NB4 (cell line): ENCODE measurements around the gene PCGF5.

ENCODE experiments used
- DNase-seq: peaks from one replicate; pipeline ENCODE4 v3.0.0; 2010; ENCODE audit warnings: low read depth
- H3K4me3 ChIP-seq: one replicate; pipeline ENCODE4 v1.5.1; 2011; ENCODE audit warnings: mild to moderate bottlenecking, low read depth, low read length, moderate library complexity
- MYC ChIP-seq: IDR thresholded peaks from 2 replicates; pipeline ENCODE4 v1.6.1; 2011; ENCODE audit warnings: low read depth, low read length
- POLR2A ChIP-seq: IDR thresholded peaks from 2 replicates; pipeline ENCODE4 v1.6.1; 2011; ENCODE audit warnings: mild to moderate bottlenecking; ENCODE audit not compliant: insufficient read length; ENCODE audit errors: extremely low read depth
- TF ChIP-seq, protein P1 (sequence below): IDR thresholded peaks from 2 replicates; pipeline ENCODE4 v1.6.1; 2011; ENCODE audit warnings: low read depth, low read length
- TF ChIP-seq, protein P2 (sequence below): IDR thresholded peaks from one replicate; pipeline ENCODE4 v1.5.1; 2012; ENCODE audit warnings: low read depth, low read length

The PCGF5 gene

DNA sequence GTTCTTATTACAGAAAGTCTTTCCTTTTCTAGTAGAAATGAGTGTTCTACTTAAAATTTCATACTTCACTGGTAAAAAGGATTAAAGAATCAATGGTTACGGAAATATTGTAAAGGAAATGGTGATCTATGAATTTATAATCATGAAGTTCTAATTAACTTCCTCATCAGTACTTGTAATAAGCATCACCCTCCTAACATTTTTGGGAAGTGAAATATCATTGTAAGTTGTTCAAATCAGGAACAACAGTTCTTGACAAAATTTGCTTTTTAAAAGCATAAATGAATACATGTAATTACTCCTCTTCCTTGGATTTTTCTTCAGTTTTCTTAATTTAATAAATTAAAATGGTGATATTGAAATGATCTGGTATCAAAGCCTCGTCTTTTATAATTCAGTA is 5.6 kb upstream of the PCGF5 start:
- TF ChIP-seq, protein P1, sequence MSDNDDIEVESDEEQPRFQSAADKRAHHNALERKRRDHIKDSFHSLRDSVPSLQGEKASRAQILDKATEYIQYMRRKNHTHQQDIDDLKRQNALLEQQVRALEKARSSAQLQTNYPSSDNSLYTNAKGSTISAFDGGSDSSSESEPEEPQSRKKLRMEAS = no peak
- no peak for TF ChIP-seq POLR2A
- TF ChIP-seq MYC = no peak
- TF ChIP-seq, protein P2, sequence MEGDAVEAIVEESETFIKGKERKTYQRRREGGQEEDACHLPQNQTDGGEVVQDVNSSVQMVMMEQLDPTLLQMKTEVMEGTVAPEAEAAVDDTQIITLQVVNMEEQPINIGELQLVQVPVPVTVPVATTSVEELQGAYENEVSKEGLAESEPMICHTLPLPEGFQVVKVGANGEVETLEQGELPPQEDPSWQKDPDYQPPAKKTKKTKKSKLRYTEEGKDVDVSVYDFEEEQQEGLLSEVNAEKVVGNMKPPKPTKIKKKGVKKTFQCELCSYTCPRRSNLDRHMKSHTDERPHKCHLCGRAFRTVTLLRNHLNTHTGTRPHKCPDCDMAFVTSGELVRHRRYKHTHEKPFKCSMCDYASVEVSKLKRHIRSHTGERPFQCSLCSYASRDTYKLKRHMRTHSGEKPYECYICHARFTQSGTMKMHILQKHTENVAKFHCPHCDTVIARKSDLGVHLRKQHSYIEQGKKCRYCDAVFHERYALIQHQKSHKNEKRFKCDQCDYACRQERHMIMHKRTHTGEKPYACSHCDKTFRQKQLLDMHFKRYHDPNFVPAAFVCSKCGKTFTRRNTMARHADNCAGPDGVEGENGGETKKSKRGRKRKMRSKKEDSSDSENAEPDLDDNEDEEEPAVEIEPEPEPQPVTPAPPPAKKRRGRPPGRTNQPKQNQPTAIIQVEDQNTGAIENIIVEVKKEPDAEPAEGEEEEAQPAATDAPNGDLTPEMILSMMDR = no peak
- no peak overlapping the region for H3K4me3 ChIP-seq
- no peak for DNase-seq

DNA sequence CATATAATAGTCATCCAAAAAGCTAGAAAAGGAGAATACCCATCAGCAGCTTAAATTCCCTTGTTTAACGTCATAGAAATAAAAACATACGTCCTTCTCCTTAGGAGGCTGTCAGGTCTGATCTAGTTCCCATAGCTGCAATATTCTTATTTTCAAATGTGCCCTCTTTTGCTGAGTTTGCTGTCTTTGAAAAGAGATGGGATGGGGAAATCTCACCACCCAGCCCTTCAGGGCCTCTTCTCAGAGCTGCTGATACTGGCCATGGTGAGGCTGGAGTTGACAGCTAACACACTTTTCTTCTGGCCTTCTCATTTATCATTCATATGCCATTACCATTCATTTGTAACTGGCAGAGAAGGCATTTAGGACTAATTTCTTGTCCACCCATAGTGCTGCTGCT is 5.1 kb upstream of the PCGF5 start:
- H3K4me3 ChIP-seq = no peak overlapping the region
- no peak for DNase-seq
- TF ChIP-seq, protein P2 = no peak
- TF ChIP-seq POLR2A = no peak

DNA sequence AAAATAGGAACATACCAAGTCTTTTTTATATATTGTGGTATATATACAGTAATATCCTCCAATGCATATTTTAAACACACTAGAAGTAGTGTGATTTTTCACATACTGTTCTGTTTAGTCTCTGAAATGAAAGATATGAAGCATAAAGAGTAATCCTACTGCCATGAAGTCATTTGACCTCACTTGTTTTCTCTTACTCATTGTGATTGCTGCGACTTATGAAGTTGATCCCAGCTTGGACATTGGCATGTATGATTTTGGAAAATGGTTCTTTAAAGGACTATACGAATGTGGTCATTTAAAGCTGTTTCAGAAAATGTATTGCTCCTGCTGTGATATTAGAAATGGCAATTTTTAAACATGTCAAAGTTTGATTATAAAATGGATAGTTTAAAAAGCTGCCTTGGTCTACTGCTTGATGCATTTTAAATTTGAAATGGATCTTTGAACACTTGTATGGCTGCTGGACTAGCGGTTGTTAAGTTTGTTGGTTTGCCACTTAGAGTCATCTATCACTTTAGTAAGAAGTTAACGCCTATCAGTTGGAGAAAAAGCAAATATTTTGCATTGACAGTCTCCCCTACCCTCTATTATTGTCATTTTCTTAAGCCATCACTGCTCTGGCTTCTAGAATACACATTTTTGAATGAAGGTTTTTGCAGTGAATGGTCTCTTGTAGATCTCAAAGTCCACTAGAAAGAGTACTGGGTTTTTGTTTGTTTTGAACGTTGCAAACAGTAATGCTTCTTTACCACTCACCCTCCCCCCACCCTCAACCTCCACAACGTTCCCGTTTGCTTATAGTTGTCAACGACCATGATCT is 881 bp upstream of the PCGF5 start:
- peak overlapping the region; percentile 53 for H3K4me3 ChIP-seq
- TF ChIP-seq, protein P1 = no peak
- TF ChIP-seq POLR2A = no peak
- TF ChIP-seq, protein P2 = no peak
- no peak for DNase-seq

DNA sequence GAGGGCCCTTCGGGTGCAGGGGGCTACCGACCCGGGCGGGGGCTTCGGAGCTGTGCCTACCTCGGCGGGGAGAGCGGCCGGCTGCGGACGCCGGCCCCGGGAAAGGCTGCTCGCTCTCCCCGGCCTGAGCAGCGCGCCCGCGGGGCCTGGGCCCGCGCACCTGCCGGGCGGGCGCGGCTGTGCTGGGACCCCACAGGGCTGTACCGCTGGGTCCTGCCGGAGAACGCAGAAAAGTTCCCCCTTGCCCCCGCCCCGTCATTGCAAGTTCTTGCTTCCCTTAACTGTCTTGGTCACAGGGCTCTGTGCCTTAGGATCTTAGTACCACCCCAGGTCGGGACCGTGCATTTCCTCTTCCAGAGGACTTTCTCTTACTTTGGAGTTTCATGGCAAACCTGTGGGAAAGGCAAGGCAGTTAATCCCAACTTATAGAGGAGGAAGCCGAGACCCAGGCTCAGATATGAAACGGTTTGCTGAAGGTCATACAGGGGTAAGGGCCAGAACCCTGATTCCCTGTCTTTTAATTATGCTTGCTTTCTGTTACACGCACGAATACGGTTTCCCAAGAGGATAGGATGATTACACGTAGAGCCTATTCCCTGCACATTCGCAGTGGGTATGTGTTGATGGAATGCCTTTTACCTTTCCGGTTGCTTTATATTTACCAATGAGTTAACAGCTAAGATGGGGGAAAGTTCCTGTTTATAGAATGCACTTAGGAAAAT is 652 bp downstream of the PCGF5 start:
- DNase-seq = peak; percentile 72
- H3K4me3 ChIP-seq = peak overlapping the region; percentile 80
- TF ChIP-seq, protein P2 = no peak
- TF ChIP-seq MYC = no peak
- no peak for TF ChIP-seq POLR2A
- TF ChIP-seq, protein P1 = no peak

DNA sequence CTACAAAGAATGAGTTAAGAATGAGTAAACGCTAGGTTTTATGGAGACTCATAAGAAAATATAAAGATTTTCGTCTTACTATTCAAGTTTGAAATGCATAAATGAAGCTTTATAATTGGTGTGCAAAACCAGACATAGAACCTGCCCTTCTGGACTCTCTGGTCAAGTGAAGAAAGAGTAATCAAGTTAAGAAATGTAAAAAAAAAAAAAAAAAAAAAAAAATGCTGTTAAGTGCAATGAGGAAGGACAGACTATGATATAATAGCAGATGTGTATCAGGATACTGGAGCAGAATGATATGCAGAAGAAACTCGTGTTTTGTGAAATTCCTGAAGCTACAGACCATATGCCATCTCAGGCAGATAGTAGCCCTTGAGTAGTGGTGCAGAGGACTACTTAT is 5.6 kb downstream of the PCGF5 start:
- H3K4me3 ChIP-seq = no peak overlapping the region
- TF ChIP-seq, protein P2 = no peak
- TF ChIP-seq POLR2A = no peak
- TF ChIP-seq, protein P1 = no peak
- TF ChIP-seq MYC = no peak
- DNase-seq = no peak

DNA sequence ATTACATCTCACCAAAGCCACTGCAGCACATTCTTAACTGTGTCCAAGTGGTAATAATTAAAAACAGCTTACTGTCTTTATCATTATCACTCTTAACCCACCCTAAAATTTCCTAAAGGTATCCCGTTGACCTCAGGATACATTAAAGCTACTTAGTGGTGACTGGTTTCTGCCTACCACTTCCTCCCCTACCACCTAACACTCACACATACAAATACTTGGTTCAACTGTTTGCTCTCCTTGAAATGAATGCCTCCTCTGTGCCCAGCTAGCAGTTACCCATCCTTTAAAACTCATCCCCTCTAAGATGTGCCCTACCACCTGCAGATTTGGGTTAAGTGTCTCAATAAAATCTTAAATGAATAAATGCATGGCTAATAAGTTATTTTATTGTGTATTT is 7.1 kb downstream of the PCGF5 start:
- no peak for TF ChIP-seq MYC
- TF ChIP-seq POLR2A = no peak
- TF ChIP-seq, protein P2 = no peak
- no peak overlapping the region for H3K4me3 ChIP-seq
- DNase-seq = no peak
